B cell (primary cell): Measurements from ENCODE around the gene KRTAP5-7. TPM values are rescaled to one million over a fixed set of nuclear protein-coding genes. Genes with fewer than 3 reads are reported as not detected.

ENCODE experiments used
- ATAC-seq: fragments of 200-7000 bp; cut with Tn5 transposase; one replicate; pipeline ENCODE4 v1.10.0; 2021; ENCODE audit warnings: low read depth, mild to moderate bottlenecking, moderate number of reproducible peaks, moderate library complexity
- CTCF ChIA-PET: fragments of 350-600 bp; sonication (Branson Sonifier 250); formaldehyde crosslinking; loops from one replicate; lab custom pipeline; 2021; ENCODE audit warnings: antibody characterized with exemption, inconsistent platforms; lab: Charles Lee
- POLR2A ChIA-PET: fragments of 350-600 bp; sonication (Branson Sonifier 250); formaldehyde crosslinking; loops from one replicate; lab custom pipeline; 2021; ENCODE audit warnings: antibody characterized with exemption; lab: Charles Lee
- DNase-seq: peaks from one replicate; pipeline ENCODE4 v3.0.0; 2013
- H2AFZ ChIP-seq: 2 replicates; pipeline ENCODE4 v1.6.1; 2012; ENCODE audit warnings: mild to moderate bottlenecking, low read depth, low read length; ENCODE audit not compliant: insufficient read depth, poor library complexity, severe bottlenecking
- H3K27ac ChIP-seq, 2 donors: 1 replicate in 1 of 2; 2 replicates in 1 of 2; pipeline ENCODE4 v1.5.1; 2012 to 2013; ENCODE audit warnings: low read length in 2 of 2, mild to moderate bottlenecking in 2 of 2, moderate library complexity in 1 of 2
- H3K27me3 ChIP-seq, 4 experiments: fragments of 200-600 bp in 1 of 4; sonication (generic) in 1 of 4; replicated peaks in 1 of 4; 1 replicate in 2 of 4; 2 replicates in 2 of 4; pipeline versions ENCODE4 v1.6.1 to v1.7.0; 2013 to 2016; ENCODE audit warnings: low read length in 3 of 4, mild to moderate bottlenecking in 2 of 4, mixed read lengths in 1 of 4, moderate library complexity in 1 of 4; ENCODE audit not compliant: insufficient read depth in 4 of 4, control insufficient read depth in 3 of 4; ENCODE audit errors: control extremely low read depth in 1 of 4
- H3K36me3 ChIP-seq, 2 experiments: replicated peaks in 1 of 2; 1 replicate in 1 of 2; 2 replicates in 1 of 2; pipeline versions ENCODE4 v1.6.1 to v1.7.1; 2013; ENCODE audit warnings: low read length in 1 of 2; ENCODE audit not compliant: insufficient read depth in 2 of 2, control insufficient read depth in 1 of 2; ENCODE audit errors: control extremely low read depth in 1 of 2, extremely low read depth in 1 of 2
- H3K4me1 ChIP-seq, 2 donors: fragments of 200-600 bp in 1 of 2; sonication (generic) in 1 of 2; 1 replicate in 1 of 2; 2 replicates in 1 of 2; pipeline versions ENCODE4 v1.5.1 to v1.6.1; 2013 to 2017; ENCODE audit warnings: low read length in 2 of 2; ENCODE audit not compliant: control insufficient read depth in 2 of 2, insufficient read depth in 2 of 2
- H3K4me2 ChIP-seq: replicated peaks from 2 replicates; pipeline ENCODE3; 2012; ENCODE audit warnings: mild to moderate bottlenecking, low read depth, low read length; ENCODE audit not compliant: poor library complexity, severe bottlenecking
- H3K4me3 ChIP-seq, 5 experiments: fragments of 200-600 bp in 1 of 5; sonication (generic) in 1 of 5; 1 replicate in 3 of 5; 2 replicates in 2 of 5; pipeline versions ENCODE4 v1.5.1 to v1.7.0; 2011 to 2016; ENCODE audit warnings: low read length in 4 of 5, mild to moderate bottlenecking in 4 of 5, low read depth in 2 of 5, control low read depth in 1 of 5, moderate library complexity in 1 of 5; ENCODE audit not compliant: insufficient read depth in 1 of 5; ENCODE audit errors: control extremely low read depth in 1 of 5, extremely low read depth in 1 of 5
- H3K79me2 ChIP-seq: fragments of 200-600 bp; sonication (generic); one replicate; pipeline ENCODE4 v1.6.0; 2016; ENCODE audit warnings: low read length; ENCODE audit not compliant: control insufficient read depth, insufficient read depth
- H3K9ac ChIP-seq: fragments of 200-600 bp; sonication (generic); 2 replicates; pipeline ENCODE4 v1.6.1; 2017; ENCODE audit warnings: mild to moderate bottlenecking, low read length, moderate library complexity
- H3K9me3 ChIP-seq, 3 donors: one replicate each; pipeline versions ENCODE4 v1.6.1 to v1.7.1; 2013; ENCODE audit warnings: low read length in 2 of 3; ENCODE audit not compliant: control insufficient read depth in 2 of 3, insufficient read depth in 1 of 3; ENCODE audit errors: control extremely low read depth in 1 of 3
- H4K20me1 ChIP-seq: 2 replicates; pipeline ENCODE4 v1.6.0; 2012; ENCODE audit warnings: mild to moderate bottlenecking, low read length; ENCODE audit not compliant: insufficient read depth, control insufficient read depth, poor library complexity, severe bottlenecking
- H3K27ac Mint-ChIP-seq: one replicate; pipeline ENCODE4 v1.8.0; 2021; ENCODE audit warnings: mixed read lengths
- H3K27me3 Mint-ChIP-seq: one replicate; pipeline ENCODE4 v1.8.0; 2021; ENCODE audit warnings: mixed read lengths
- H3K4me1 Mint-ChIP-seq: one replicate; pipeline ENCODE4 v1.8.0; 2021; ENCODE audit warnings: mixed read lengths
- H3K4me3 Mint-ChIP-seq: one replicate; pipeline ENCODE4 v1.8.0; 2021; ENCODE audit warnings: mixed read lengths
- H3K9me3 Mint-ChIP-seq: one replicate; pipeline ENCODE4 v1.8.0; 2022; ENCODE audit warnings: mixed read lengths; ENCODE audit not compliant: insufficient read depth
- EZH2 ChIP-seq: IDR thresholded peaks from 2 replicates; pipeline ENCODE4 v1.6.1; 2012; ENCODE audit warnings: borderline replicate concordance, low read depth, mild to moderate bottlenecking, moderate library complexity, low read length; ENCODE audit not compliant: insufficient read depth, poor library complexity, severe bottlenecking
- WGBS: methylation state at CpG from one replicate; pipeline ENCODE4 v1.1.5; 2013; ENCODE audit warnings: missing lambda C conversion rate; ENCODE audit not compliant: insufficient coverage; 5-methylcytosine and 5-hydroxymethylcytosine counted together
- intact Hi-C: fragments of 100-400 bp; cut with micrococcal nuclease; formaldehyde crosslinking; loops from one replicate; pipeline ENCODE4 v1.10.0; 2022
- polyA plus RNA-seq: library from polyadenylated mRNA; depleted of rRNA; stranded (reverse); fragments of >200 nt; gene quantifications from 2 replicates; pipeline ENCODE4 v1.2.3, GENCODE V29; 2012
- total RNA-seq, 2 donors: library from RNA; stranded (reverse); fragments of 120-200 nt in 1 of 2; gene quantifications; 1 replicate in 1 of 2; 2 replicates in 1 of 2; pipeline versions ENCODE4 v1.2.3 to v1.2.4, GENCODE V29; 2013 to 2022
- TF ChIP-seq, protein P1 (sequence below): fragments of 200-600 bp; IDR thresholded peaks from one replicate; pipeline ENCODE4 v1.8.0; 2022; ENCODE audit warnings: antibody characterized with exemption, mild to moderate bottlenecking

The KRTAP5-7 gene
- total and polyA plus RNA-seq, 2 donors (not counting 1 experiment from before 2014, with no cell fraction given), result 0.10 to 0.59 TPM

GRCh38 chr11:71486320-71486719 is 40.7 kb upstream of the KRTAP5-7 start:
- ATAC-seq, result no peak
- Histone ChIP-seq H3K9ac (no peak overlapping the region), H3K36me3 (peaks cover 1 to 73% of the 10 kb centered on the region in 2 experiments), H3K4me1 (no peaks in the 10 kb centered on the region), H3K79me2 (no peaks in the 10 kb centered on the region), H4K20me1 (no peaks in the 10 kb centered on the region), H3K4me2 (no peak overlapping the region), H3K27me3 (no peaks in the 10 kb centered on the region), H3K27ac (no peak overlapping the region), H2AFZ (no peak overlapping the region), H3K9me3 (no peaks in the 10 kb centered on the region), H3K4me3 (no peak overlapping the region)
- no peak for DNase-seq
- Mint-ChIP-seq H3K9me3 (no peaks in the 10 kb centered on the region), H3K4me3 (no peak overlapping the region), H3K27ac (no peak overlapping the region), H3K4me1 (no peaks in the 10 kb centered on the region), H3K27me3 (no peaks in the 10 kb centered on the region)
- intact Hi-C loops, result no loop called here
- POLR2A ChIA-PET, result no interaction called here
- WGBS, result 100% methylated on average over 1 of the region's 1 CpG
- CTCF ChIA-PET, result no interaction called here
- TF ChIP-seq, protein P1, sequence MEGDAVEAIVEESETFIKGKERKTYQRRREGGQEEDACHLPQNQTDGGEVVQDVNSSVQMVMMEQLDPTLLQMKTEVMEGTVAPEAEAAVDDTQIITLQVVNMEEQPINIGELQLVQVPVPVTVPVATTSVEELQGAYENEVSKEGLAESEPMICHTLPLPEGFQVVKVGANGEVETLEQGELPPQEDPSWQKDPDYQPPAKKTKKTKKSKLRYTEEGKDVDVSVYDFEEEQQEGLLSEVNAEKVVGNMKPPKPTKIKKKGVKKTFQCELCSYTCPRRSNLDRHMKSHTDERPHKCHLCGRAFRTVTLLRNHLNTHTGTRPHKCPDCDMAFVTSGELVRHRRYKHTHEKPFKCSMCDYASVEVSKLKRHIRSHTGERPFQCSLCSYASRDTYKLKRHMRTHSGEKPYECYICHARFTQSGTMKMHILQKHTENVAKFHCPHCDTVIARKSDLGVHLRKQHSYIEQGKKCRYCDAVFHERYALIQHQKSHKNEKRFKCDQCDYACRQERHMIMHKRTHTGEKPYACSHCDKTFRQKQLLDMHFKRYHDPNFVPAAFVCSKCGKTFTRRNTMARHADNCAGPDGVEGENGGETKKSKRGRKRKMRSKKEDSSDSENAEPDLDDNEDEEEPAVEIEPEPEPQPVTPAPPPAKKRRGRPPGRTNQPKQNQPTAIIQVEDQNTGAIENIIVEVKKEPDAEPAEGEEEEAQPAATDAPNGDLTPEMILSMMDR, result no peak
- TF ChIP-seq EZH2, result no peak

GRCh38 chr11:71488681-71489270 is 38.3 kb upstream of the KRTAP5-7 start:
- no peak overlapping the region for H3K27ac ChIP-seq
- H2AFZ ChIP-seq, result no peak overlapping the region
- Mint-ChIP-seq H3K27me3 (no peaks in the 10 kb centered on the region), H3K4me3 (no peak overlapping the region), H3K9me3 (no peaks in the 10 kb centered on the region), H3K27ac (no peak overlapping the region), H3K4me1 (no peaks in the 10 kb centered on the region)
- WGBS, result 93% methylated on average over 6 of the region's 6 CpGs
- H3K4me1 ChIP-seq, result no peaks in the 10 kb centered on the region
- no peaks in the 10 kb centered on the region for H3K27me3 ChIP-seq
- no peak overlapping the region for H3K4me3 ChIP-seq
- no peaks in the 10 kb centered on the region for H3K9me3 ChIP-seq
- no peak overlapping the region for H3K9ac ChIP-seq
- H4K20me1 ChIP-seq, result no peaks in the 10 kb centered on the region
- no peaks in the 10 kb centered on the region for H3K79me2 ChIP-seq
- ATAC-seq (no peak), DNase-seq (no peak)
- CTCF ChIA-PET, result no interaction called here
- TF ChIP-seq, protein P1, result no peak
- no peak for TF ChIP-seq EZH2
- intact Hi-C loops, result no loop called here
- POLR2A ChIA-PET, result no interaction called here
- H3K36me3 ChIP-seq, result peaks cover under 1 to 65% of the 10 kb centered on the region in 2 experiments
- H3K4me2 ChIP-seq, result no peak overlapping the region
